T-cell (primary cell): Measurements from ENCODE around the gene FNDC4. TPM values are rescaled to one million over a fixed set of nuclear protein-coding genes. Genes with fewer than 3 reads are reported as not detected.

Source experiments
- ATAC-seq, 4 experiments: fragments of 200-7000 bp in 3 of 4; fragments of 150-1000 bp in 1 of 4; cut with Tn5 transposase; replicated peaks in 1 of 4; 1 replicate in 3 of 4; 2 replicates in 1 of 4; pipeline ENCODE4 v1.10.0; 2021; ENCODE audit warnings: moderate library complexity in 3 of 4, mild to moderate bottlenecking in 2 of 4, moderate number of reproducible peaks in 1 of 4
- CTCF ChIA-PET, 2 donors: fragments of 300-600 bp; sonication (Branson Sonifier 250); formaldehyde crosslinking; loops; one replicate each; lab custom pipeline; 2022; ENCODE audit warnings: antibody characterized with exemption in 2 of 2; lab: Charles Lee
- POLR2A ChIA-PET, 2 donors: fragments of 300-600 bp; sonication (Branson Sonifier 250); formaldehyde crosslinking; loops; one replicate each; lab custom pipeline; 2022; ENCODE audit warnings: antibody characterized with exemption in 2 of 2; lab: Charles Lee
- DNase-seq, 35 experiments: peaks; one replicate each; pipeline versions ENCODE4 v3.0.0 to v3.0.0-alpha.2; 2013 to 2023
- H3K27ac ChIP-seq: one replicate; pipeline ENCODE4 v1.5.1; 2013; ENCODE audit warnings: low read length
- H3K27me3 ChIP-seq, 2 experiments: replicated peaks in 1 of 2; 1 replicate in 1 of 2; 2 replicates in 1 of 2; pipeline versions ENCODE4 v1.6.1 to v1.7.0; 2013; ENCODE audit warnings: low read length in 1 of 2, mixed read lengths in 1 of 2; ENCODE audit not compliant: control insufficient read depth in 2 of 2, insufficient read depth in 2 of 2; ENCODE audit errors: extremely low read depth in 1 of 2
- H3K36me3 ChIP-seq, 2 donors: 1 replicate in 1 of 2; 2 replicates in 1 of 2; pipeline versions ENCODE4 v1.6.1 to v1.7.0; 2013; ENCODE audit warnings: low read length in 1 of 2; ENCODE audit not compliant: control insufficient read depth in 2 of 2, insufficient read depth in 1 of 2; ENCODE audit errors: extremely low read depth in 1 of 2
- H3K4me1 ChIP-seq, 2 experiments: 1 replicate in 1 of 2; 2 replicates in 1 of 2; pipeline versions ENCODE4 v1.6.1 to v1.7.0; 2013; ENCODE audit warnings: low read length in 2 of 2, mixed read lengths in 1 of 2; ENCODE audit not compliant: insufficient read depth in 2 of 2, control insufficient read depth in 1 of 2; ENCODE audit errors: extremely low read depth in 1 of 2
- H3K4me3 ChIP-seq, 2 donors: 1 replicate in 1 of 2; 2 replicates in 1 of 2; pipeline versions ENCODE4 v1.5.1 to v1.7.0; 2013; ENCODE audit warnings: mild to moderate bottlenecking in 2 of 2, low read length in 1 of 2, moderate library complexity in 1 of 2; ENCODE audit not compliant: control insufficient read depth in 1 of 2; ENCODE audit errors: extremely low read depth in 1 of 2
- H3K9me3 ChIP-seq: 2 replicates; pipeline ENCODE4 v1.7.0; 2013
- H3K27ac Mint-ChIP-seq, 2 donors: one replicate each; pipeline ENCODE4 v1.8.0; 2020 to 2021; ENCODE audit warnings: mild to moderate bottlenecking in 2 of 2, mixed read lengths in 2 of 2
- H3K27me3 Mint-ChIP-seq, 2 donors: one replicate each; pipeline ENCODE4 v1.8.0; 2021 to 2022; ENCODE audit warnings: mixed read lengths in 2 of 2
- H3K36me3 Mint-ChIP-seq: one replicate; pipeline ENCODE4 v1.8.0; 2021; ENCODE audit warnings: mixed read lengths
- H3K4me1 Mint-ChIP-seq, 3 donors: one replicate each; pipeline ENCODE4 v1.8.0; 2020 to 2022; ENCODE audit warnings: mixed read lengths in 3 of 3, mild to moderate bottlenecking in 1 of 3
- H3K4me3 Mint-ChIP-seq, 3 donors: one replicate each; pipeline ENCODE4 v1.8.0; 2020 to 2022; ENCODE audit warnings: mild to moderate bottlenecking in 3 of 3, mixed read lengths in 3 of 3, moderate library complexity in 3 of 3
- H3K9me3 Mint-ChIP-seq, 3 donors: one replicate each; pipeline ENCODE4 v1.8.0; 2020 to 2022; ENCODE audit warnings: mixed read lengths in 3 of 3
- WGBS: methylation state at CpG from one replicate; pipeline ENCODE4 v1.1.5; 2013; ENCODE audit warnings: missing lambda C conversion rate; ENCODE audit not compliant: insufficient coverage; 5-methylcytosine and 5-hydroxymethylcytosine counted together
- total RNA-seq, 35 experiments: library from RNA in 6 of 35; stranded (reverse) in 6 of 35; fragments of 120-200 nt in 1 of 35; gene quantifications; one replicate each; pipeline versions ENCODE4 v1.2.1 to v1.2.4 and lab custom pipeline; 2013 to 2026

The FNDC4 gene
- total RNA-seq, 5 donors from 2014 or later (not counting 1 experiment from before 2014, with no cell fraction given) = 0.13 to 0.98 (median 0.50) TPM

- POLR2A ChIA-PET = interaction anchor here in 1 of 2 donors (0.7 kb wide), 1 partner anchor 153 kb away, joined by 4 read pairs; no protein-coding TSS in a partner anchor
- Mint-ChIP-seq H3K36me3 (no peaks in the 10 kb centered on the region), H3K27ac (no peak overlapping the region), H3K27me3 (peaks cover 4 to 8% of the 10 kb centered on the region in 2 donors), H3K4me1 (no peaks in the 10 kb centered on the region), H3K4me3 (no peak overlapping the region), H3K9me3 (no peaks in the 10 kb centered on the region)
- no peaks in the 10 kb centered on the region for H3K9me3 ChIP-seq
- H3K36me3 ChIP-seq = no peaks in the 10 kb centered on the region
- ATAC-seq = no peak
- H3K4me3 ChIP-seq = no peak overlapping the region
- H3K27ac ChIP-seq = no peak overlapping the region
- peaks cover 0 to 15% of the 10 kb centered on the region in 2 experiments for H3K27me3 ChIP-seq
- no peak for DNase-seq
- CTCF ChIA-PET = no interaction called here
- no peaks in the 10 kb centered on the region for H3K4me1 ChIP-seq
- WGBS = 55% methylated on average over 3 of the region's 4 CpGs
These were observed 12.3 kb upstream of the FNDC4 start for GRCh38 chr2:27507293-27507692.

- Histone ChIP-seq H3K4me3 (no peak overlapping the region), H3K27ac (no peak overlapping the region), H3K36me3 (no peaks in the 10 kb centered on the region), H3K4me1 (no peaks in the 10 kb centered on the region), H3K27me3 (peaks cover 0 to 13% of the 10 kb centered on the region in 2 experiments), H3K9me3 (no peaks in the 10 kb centered on the region)
- CTCF ChIA-PET = no interaction called here
- H3K36me3 Mint-ChIP-seq = no peaks in the 10 kb centered on the region
- no peaks in the 10 kb centered on the region for H3K4me1 Mint-ChIP-seq
- no peak for ATAC-seq
- H3K27ac Mint-ChIP-seq = no peak overlapping the region
- WGBS = 77% methylated on average over 5 of the region's 6 CpGs
- no peaks in the 10 kb centered on the region for H3K9me3 Mint-ChIP-seq
- POLR2A ChIA-PET = no interaction called here
- no peak for DNase-seq
- H3K4me3 Mint-ChIP-seq = no peak overlapping the region
- H3K27me3 Mint-ChIP-seq = peaks cover under 1 to 4% of the 10 kb centered on the region in 2 donors
These were observed 11.6 kb upstream of the FNDC4 start for GRCh38 chr2:27506587-27506986.

GRCh38 chr2:27502142-27502541 is 7.1 kb upstream of the FNDC4 start:
- no peaks in the 10 kb centered on the region for H3K36me3 ChIP-seq
- CTCF ChIA-PET = no interaction called here
- ATAC-seq = no peak

GRCh38 chr2:27501042-27501441 is 6.0 kb upstream of the FNDC4 start:
- Histone ChIP-seq H3K9me3 (no peaks in the 10 kb centered on the region), H3K27ac (no peak overlapping the region), H3K27me3 (peaks cover 2 to 26% of the 10 kb centered on the region in 2 experiments), H3K36me3 (no peaks in the 10 kb centered on the region), H3K4me3 (no peak overlapping the region), H3K4me1 (no peaks in the 10 kb centered on the region)
- no peaks in the 10 kb centered on the region for H3K9me3 Mint-ChIP-seq
- POLR2A ChIA-PET = no interaction called here
- H3K4me1 Mint-ChIP-seq = peaks cover 0 to under 1% (median 0%) of the 10 kb centered on the region in 3 donors
- peaks cover 26 to 28% of the 10 kb centered on the region in 2 donors for H3K27me3 Mint-ChIP-seq
- H3K27ac Mint-ChIP-seq = no peak overlapping the region
- no peaks in the 10 kb centered on the region for H3K36me3 Mint-ChIP-seq
- CTCF ChIA-PET = no interaction called here
- ATAC-seq (no peak), DNase-seq (no peak)
- no peak overlapping the region for H3K4me3 Mint-ChIP-seq

More at GRCh38 chr2:27502142-27502541, 7.1 kb upstream of the FNDC4 start:
- H3K27ac ChIP-seq = no peak overlapping the region
- WGBS = 94% methylated on average over 2 of the region's 4 CpGs
- Mint-ChIP-seq H3K27ac (no peak overlapping the region), H3K27me3 (peaks cover 15 to 20% of the 10 kb centered on the region in 2 donors), H3K9me3 (no peaks in the 10 kb centered on the region), H3K36me3 (no peaks in the 10 kb centered on the region), H3K4me3 (no peak overlapping the region), H3K4me1 (no peaks in the 10 kb centered on the region)
- H3K9me3 ChIP-seq = no peaks in the 10 kb centered on the region
- H3K4me1 ChIP-seq = no peaks in the 10 kb centered on the region
- H3K27me3 ChIP-seq = peaks cover 0 to 18% of the 10 kb centered on the region in 2 experiments
- POLR2A ChIA-PET = no interaction called here
- no peak overlapping the region for H3K4me3 ChIP-seq
- no peak for DNase-seq

- POLR2A ChIA-PET = no interaction called here
- no peaks in the 10 kb centered on the region for H3K36me3 ChIP-seq
- no peaks in the 10 kb centered on the region for H3K9me3 ChIP-seq
- H3K27ac Mint-ChIP-seq = no peak overlapping the region
- no peak overlapping the region for H3K27ac ChIP-seq
- peaks cover 8 to 11% (median 8%) of the 10 kb centered on the region in 3 donors for H3K4me1 Mint-ChIP-seq
- CTCF ChIA-PET = no interaction called here
- no peak overlapping the region for H3K4me3 Mint-ChIP-seq
- H3K27me3 ChIP-seq = peaks cover 4 to 30% of the 10 kb centered on the region in 2 experiments
- peaks cover 39 to 43% of the 10 kb centered on the region in 2 donors for H3K27me3 Mint-ChIP-seq
- ATAC-seq (no peak), DNase-seq (no peak)
- peaks cover 0 to 11% of the 10 kb centered on the region in 2 experiments for H3K4me1 ChIP-seq
- H3K9me3 Mint-ChIP-seq = no peaks in the 10 kb centered on the region
- no peak overlapping the region for H3K4me3 ChIP-seq
- no peaks in the 10 kb centered on the region for H3K36me3 Mint-ChIP-seq
- no CpG with 5 or more reads among the region's 3 CpGs for WGBS
These were observed 4.0 kb upstream of the FNDC4 start for GRCh38 chr2:27498975-27499374.

- H3K4me1 Mint-ChIP-seq = peaks cover 8 to 11% (median 10%) of the 10 kb centered on the region in 3 donors
- ATAC-seq (no peak), DNase-seq (no peak)
- no peak overlapping the region for H3K27ac Mint-ChIP-seq
- Histone ChIP-seq H3K36me3 (no peaks in the 10 kb centered on the region), H3K27me3 (peaks cover 4 to 38% of the 10 kb centered on the region in 2 experiments), H3K4me1 (peaks cover 0 to 11% of the 10 kb centered on the region in 2 experiments), H3K27ac (no peak overlapping the region), H3K4me3 (no peak overlapping the region), H3K9me3 (no peaks in the 10 kb centered on the region)
- WGBS = 100% methylated on average over 1 of the region's 4 CpGs
- H3K4me3 Mint-ChIP-seq = no peak overlapping the region
- POLR2A ChIA-PET = no interaction called here
- peaks cover 42 to 54% of the 10 kb centered on the region in 2 donors for H3K27me3 Mint-ChIP-seq
- CTCF ChIA-PET = no interaction called here
- H3K9me3 Mint-ChIP-seq = no peaks in the 10 kb centered on the region
- no peaks in the 10 kb centered on the region for H3K36me3 Mint-ChIP-seq
These were observed 2.3 kb upstream of the FNDC4 start for GRCh38 chr2:27497288-27497627.
